Mammary epithelial cell (primary cell): ENCODE data around the gene XKR3.
"Not testable (repeated sequence)": the region's sequence is repeated elsewhere in the genome, so short reads cannot be mapped to it uniquely, and the experiment has no call there.

Source experiments
- EZH2 ChIP-seq: IDR thresholded peaks from 2 replicates; pipeline ENCODE4 v1.6.1; 2012; ENCODE audit warnings: low read length, inconsistent platforms, borderline replicate concordance
- TF ChIP-seq, protein P1 (sequence below), 2 donors: IDR thresholded peaks in 1 of 2; conservative IDR thresholded peaks in 1 of 2; 2 replicates each; pipeline ENCODE4 v1.5.1; 2011 to 2012; ENCODE audit warnings: inconsistent platforms in 2 of 2, low read length in 2 of 2, mild to moderate bottlenecking in 2 of 2, control low read depth in 1 of 2, low read depth in 1 of 2; ENCODE audit not compliant: insufficient read depth in 1 of 2; ENCODE audit errors: extremely low read depth in 1 of 2

DNA sequence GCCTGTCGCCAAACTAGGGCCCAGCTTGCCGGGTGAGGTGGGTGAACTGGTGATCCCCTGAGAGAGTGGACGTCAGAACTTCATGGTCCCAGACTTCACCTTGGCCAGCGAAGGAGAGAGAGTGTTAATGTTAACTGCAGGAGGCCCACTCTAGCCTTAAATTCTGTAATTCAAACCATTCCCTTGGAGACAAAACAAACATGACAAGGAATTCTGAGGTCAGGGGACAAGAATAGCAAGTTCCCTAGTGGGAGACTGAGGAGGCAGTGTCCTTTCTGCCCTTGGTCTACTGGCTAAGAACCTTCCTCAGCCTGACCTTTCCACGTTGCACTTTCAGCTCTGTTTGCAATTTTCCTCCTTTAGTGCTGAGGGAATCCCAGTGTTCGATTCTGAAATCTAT lies 44.4 kb upstream of the XKR3 start:
- TF ChIP-seq EZH2, result not testable (repeated sequence)
- TF ChIP-seq, protein P1, sequence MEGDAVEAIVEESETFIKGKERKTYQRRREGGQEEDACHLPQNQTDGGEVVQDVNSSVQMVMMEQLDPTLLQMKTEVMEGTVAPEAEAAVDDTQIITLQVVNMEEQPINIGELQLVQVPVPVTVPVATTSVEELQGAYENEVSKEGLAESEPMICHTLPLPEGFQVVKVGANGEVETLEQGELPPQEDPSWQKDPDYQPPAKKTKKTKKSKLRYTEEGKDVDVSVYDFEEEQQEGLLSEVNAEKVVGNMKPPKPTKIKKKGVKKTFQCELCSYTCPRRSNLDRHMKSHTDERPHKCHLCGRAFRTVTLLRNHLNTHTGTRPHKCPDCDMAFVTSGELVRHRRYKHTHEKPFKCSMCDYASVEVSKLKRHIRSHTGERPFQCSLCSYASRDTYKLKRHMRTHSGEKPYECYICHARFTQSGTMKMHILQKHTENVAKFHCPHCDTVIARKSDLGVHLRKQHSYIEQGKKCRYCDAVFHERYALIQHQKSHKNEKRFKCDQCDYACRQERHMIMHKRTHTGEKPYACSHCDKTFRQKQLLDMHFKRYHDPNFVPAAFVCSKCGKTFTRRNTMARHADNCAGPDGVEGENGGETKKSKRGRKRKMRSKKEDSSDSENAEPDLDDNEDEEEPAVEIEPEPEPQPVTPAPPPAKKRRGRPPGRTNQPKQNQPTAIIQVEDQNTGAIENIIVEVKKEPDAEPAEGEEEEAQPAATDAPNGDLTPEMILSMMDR (conservative IDR thresholded peaks at IDR 0.05 in 1 of 2, IDR thresholded peaks at IDR 0.05 in 1 of 2; ENCODE audit: extremely low read depth in 1 of 2, insufficient read depth in 1 of 2, low read depth in 1 of 2, low read length in 2 of 2), result not testable (repeated sequence)
